Nephron progenitor cell (in vitro differentiated cells): ENCODE measurements around the gene SSU72.

Experiments
- DNase-seq: peaks from one replicate; pipeline ENCODE4 v3.0.0; 2021
- H3K27ac Mint-ChIP-seq: 2 replicates; pipeline ENCODE4 v1.8.0; 2021; ENCODE audit warnings: mild to moderate bottlenecking, moderate library complexity, mixed read lengths
- H3K27me3 Mint-ChIP-seq: 2 replicates; pipeline ENCODE4 v1.8.0; 2021; ENCODE audit warnings: mild to moderate bottlenecking, low read depth, mixed read lengths; ENCODE audit not compliant: poor library complexity
- H3K36me3 Mint-ChIP-seq: 2 replicates; pipeline ENCODE4 v1.8.0; 2021; ENCODE audit warnings: low read depth, mixed read lengths
- H3K4me1 Mint-ChIP-seq: 2 replicates; pipeline ENCODE4 v1.8.0; 2021; ENCODE audit warnings: mixed read lengths
- H3K4me3 Mint-ChIP-seq: 2 replicates; pipeline ENCODE4 v1.8.0; 2021; ENCODE audit warnings: mild to moderate bottlenecking, moderate library complexity, mixed read lengths
- H3K9me3 Mint-ChIP-seq: 2 replicates; pipeline ENCODE4 v1.8.0; 2021; ENCODE audit warnings: mild to moderate bottlenecking, moderate library complexity, mixed read lengths
- TF ChIP-seq, protein P1 (sequence below): fragments of 200-600 bp; sonication (generic); IDR thresholded peaks from 2 replicates; pipeline ENCODE4 v1.5.0; 2021; ENCODE audit warnings: antibody characterized with exemption

SSU72 gene

DNA sequence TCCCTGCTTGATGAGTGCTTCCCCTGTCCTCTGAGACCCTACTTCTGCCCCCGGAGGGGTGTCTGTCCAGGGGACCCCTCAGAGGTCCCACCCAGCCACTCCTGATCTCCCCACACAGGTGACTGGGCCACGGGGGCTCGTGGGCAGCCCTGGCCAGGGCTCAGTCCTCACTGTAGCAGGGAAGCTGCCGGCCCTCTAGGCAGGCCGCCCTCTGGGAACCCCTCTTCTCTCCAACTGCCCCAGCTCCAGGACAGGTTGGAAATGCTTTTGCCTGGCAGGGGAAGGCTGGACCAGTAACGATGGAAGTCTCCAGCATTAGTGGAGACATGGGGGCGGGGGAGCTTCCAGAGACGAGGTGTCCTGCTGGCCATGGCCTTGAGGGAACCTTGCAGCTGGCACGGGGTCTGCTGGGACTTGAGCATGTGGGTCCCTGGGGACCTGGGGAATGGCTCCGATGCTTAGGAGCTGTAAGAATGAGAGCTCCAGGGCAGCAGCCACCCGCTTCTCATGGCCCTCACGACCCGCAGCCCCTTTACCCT lies 28.4 kb upstream of the SSU72 start:
- H3K4me3 Mint-ChIP-seq, result no peak overlapping the region
- H3K36me3 Mint-ChIP-seq, result no peaks in the 10 kb centered on the region
- no peak for DNase-seq
- TF ChIP-seq, protein P1, sequence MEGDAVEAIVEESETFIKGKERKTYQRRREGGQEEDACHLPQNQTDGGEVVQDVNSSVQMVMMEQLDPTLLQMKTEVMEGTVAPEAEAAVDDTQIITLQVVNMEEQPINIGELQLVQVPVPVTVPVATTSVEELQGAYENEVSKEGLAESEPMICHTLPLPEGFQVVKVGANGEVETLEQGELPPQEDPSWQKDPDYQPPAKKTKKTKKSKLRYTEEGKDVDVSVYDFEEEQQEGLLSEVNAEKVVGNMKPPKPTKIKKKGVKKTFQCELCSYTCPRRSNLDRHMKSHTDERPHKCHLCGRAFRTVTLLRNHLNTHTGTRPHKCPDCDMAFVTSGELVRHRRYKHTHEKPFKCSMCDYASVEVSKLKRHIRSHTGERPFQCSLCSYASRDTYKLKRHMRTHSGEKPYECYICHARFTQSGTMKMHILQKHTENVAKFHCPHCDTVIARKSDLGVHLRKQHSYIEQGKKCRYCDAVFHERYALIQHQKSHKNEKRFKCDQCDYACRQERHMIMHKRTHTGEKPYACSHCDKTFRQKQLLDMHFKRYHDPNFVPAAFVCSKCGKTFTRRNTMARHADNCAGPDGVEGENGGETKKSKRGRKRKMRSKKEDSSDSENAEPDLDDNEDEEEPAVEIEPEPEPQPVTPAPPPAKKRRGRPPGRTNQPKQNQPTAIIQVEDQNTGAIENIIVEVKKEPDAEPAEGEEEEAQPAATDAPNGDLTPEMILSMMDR, result no peak
- H3K27me3 Mint-ChIP-seq, result peaks cover 60% of the 10 kb centered on the region
- H3K27ac Mint-ChIP-seq, result no peak overlapping the region
- peaks cover under 1% of the 10 kb centered on the region for H3K4me1 Mint-ChIP-seq
- H3K9me3 Mint-ChIP-seq, result no peaks in the 10 kb centered on the region

DNA sequence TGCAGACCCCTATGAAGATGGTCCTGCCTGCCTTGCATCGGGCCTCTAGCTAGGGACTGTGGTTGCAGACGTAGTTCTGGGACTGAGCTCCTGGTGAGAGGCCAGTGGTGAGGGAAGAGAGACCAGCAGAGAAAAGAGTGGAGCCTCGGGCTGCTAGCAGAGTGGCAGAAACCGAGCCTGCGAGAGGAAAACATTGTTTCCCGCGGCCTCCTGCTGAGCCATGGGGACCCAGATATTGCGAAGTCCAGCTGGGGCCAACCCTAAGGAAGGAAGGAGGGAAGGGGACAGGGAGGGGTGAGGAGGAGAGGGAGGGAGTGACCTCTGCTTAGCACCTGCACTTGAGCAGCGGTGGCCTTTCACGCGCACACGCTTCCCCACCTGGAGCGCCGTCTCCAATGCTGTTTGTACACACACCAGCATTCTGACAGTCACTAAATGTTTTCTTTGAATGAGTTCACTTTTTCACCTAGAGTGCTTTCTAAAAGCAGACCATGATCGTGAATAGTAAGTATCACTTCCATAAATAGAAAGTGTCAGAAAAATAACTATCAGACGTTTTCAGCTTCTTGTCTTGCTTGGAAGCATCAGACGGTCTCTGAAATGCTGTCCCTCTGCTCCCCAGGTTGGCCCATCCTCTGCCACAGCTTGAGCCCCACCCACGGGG lies 27.8 kb upstream of the SSU72 start:
- TF ChIP-seq, protein P1, result no peak
- Mint-ChIP-seq H3K36me3 (no peaks in the 10 kb centered on the region), H3K27me3 (peaks cover 56% of the 10 kb centered on the region), H3K27ac (no peak overlapping the region), H3K4me3 (no peak overlapping the region), H3K4me1 (peaks cover 5% of the 10 kb centered on the region), H3K9me3 (no peaks in the 10 kb centered on the region)
- DNase-seq, result no peak

- H3K27ac Mint-ChIP-seq, result no peak overlapping the region
- H3K27me3 Mint-ChIP-seq, result peaks cover 49% of the 10 kb centered on the region
- no peak for DNase-seq
- H3K4me1 Mint-ChIP-seq, result peaks cover 5% of the 10 kb centered on the region
- no peak overlapping the region for H3K4me3 Mint-ChIP-seq
- TF ChIP-seq, protein P1, result no peak
- no peaks in the 10 kb centered on the region for H3K9me3 Mint-ChIP-seq
- no peaks in the 10 kb centered on the region for H3K36me3 Mint-ChIP-seq
These were observed 27.1 kb upstream of the SSU72 start for GRCh38 chr1:1601564-1602303.

DNA sequence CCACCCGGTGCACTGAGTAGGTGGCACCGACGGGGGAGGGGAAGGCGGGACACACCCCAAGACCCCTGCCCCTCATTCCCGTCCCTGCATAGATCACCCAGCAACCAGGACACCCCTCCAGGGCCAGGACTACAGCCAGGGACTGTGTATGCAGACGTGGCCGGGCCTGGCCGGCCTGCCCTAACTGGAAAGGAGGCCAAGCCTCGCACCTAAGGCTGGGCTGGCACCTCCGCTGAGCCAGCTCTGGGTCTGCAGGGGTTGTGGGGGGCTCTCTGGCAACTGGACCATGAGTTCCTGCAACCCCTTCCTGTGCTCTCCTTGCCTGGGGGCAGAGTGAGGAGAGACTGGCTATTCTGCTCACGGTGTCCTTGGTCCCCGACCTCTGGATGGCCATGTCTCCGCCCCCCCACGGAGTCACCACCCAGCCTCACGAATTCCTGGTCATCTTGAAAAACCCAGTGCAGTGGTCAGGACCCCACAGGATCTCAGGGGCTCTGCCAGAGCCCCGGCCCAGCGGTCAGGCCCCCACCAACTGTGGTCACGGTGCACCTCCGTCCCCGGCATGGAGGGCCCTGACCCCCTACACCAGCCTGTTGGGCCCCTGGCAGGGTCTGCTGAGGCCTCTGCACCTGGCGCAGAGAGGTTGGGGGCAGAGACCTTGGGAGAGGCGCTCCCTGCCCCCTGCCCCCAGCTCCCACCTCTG lies 26.3 kb upstream of the SSU72 start:
- Mint-ChIP-seq H3K4me3 (peak overlapping the region; percentile 73), H3K27ac (no peak overlapping the region), H3K27me3 (peaks cover 49% of the 10 kb centered on the region)

DNA sequence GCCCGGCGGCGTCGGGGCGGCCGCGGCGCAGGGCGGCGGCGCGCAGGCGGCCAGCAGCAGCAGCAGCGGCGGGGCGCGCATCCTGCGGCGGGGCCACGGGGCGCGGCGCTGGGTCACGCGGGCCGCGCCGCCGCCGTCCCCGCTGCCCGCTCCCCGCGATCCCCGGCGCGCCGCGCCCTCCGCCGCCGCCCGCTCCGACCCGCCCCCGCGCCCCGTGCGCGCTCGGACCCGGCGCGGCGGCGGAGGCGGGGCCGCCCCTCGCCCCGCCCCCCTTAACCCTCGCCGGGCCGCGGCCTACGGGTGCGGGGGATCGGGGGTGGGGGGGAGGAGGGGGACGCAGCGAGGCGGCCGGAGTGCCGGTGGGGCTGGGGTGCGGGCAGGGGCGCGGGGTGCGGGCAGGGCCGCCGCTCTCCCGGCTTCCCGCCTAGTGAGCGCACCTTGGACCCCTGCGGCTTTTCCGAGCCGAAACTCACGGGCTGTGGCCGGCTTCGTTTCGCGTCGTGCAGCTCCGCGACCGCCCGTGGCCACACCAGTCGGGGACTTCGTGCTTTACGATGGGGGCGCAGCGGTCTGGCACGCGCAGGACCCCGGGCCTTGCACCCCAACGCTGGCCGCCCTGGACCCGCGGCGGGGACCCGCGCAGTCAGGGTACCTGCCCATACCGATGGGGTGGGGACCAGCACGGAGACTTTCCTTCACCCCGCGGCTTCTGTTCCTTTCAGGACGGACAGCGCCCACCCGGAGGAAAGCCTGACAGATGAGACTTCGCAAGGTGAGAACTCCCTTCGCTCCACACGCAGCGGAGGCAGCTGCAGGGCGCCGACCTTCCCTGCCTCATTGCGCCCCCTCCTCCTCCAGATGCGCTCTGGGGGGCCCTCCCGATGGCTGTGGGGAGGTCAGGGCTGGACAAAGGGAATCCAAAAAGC lies 25.5 kb upstream of the SSU72 start, which contains the start of gene FNDC10:
Gene FNDC10, minus strand, starts transcription at position 201 of the 926 bp plus-strand sequence. Its CDS starts 120 bp downstream, at position 81.
- H3K4me3 Mint-ChIP-seq, result peak within 1 kb of the TSS; percentile 76
- H3K27me3 Mint-ChIP-seq, result peaks cover 49% of the 10 kb centered on the region
- TF ChIP-seq, protein P1, result no peak
- H3K36me3 Mint-ChIP-seq, result no peaks in the 10 kb centered on the region
- no peaks in the 10 kb centered on the region for H3K9me3 Mint-ChIP-seq
- DNase-seq, result peak; percentile 50
- peaks cover 5% of the 10 kb centered on the region for H3K4me1 Mint-ChIP-seq
- no peak within 1 kb of the TSS for H3K27ac Mint-ChIP-seq

More for the DNA sequence above, 26.3 kb upstream of the SSU72 start:
- TF ChIP-seq, protein P1, result no peak
- H3K36me3 Mint-ChIP-seq, result no peaks in the 10 kb centered on the region
- peaks cover 5% of the 10 kb centered on the region for H3K4me1 Mint-ChIP-seq
- H3K9me3 Mint-ChIP-seq, result no peaks in the 10 kb centered on the region
- DNase-seq, result no peak
